MG63 (cell line): ENCODE results near the gene SLC6A2. TPM values are rescaled to one million over a fixed set of nuclear protein-coding genes. Genes with fewer than 3 reads are reported as not detected.
A peak's percentile ranks its signal among the peaks of the same experiment; 100 is the strongest.
"Not testable (repeated sequence)": the region's sequence is repeated elsewhere in the genome, so short reads cannot be mapped to it uniquely, and the experiment has no call there.

Experiments
- DNase-seq: peaks from one replicate; pipeline ENCODE4 v3.0.0-alpha.2; 2020
- H3K27me3 ChIP-seq: fragments of 250-450 bp; sonication (Bioruptor Pico); 2 replicates; pipeline ENCODE4 v1.5.1; 2020; ENCODE audit warnings: mild to moderate bottlenecking, moderate library complexity
- H3K36me3 ChIP-seq: fragments of 250-450 bp; sonication (Bioruptor Pico); 2 replicates; pipeline ENCODE4 v1.5.1; 2020; ENCODE audit warnings: mild to moderate bottlenecking, moderate library complexity
- H3K4me3 ChIP-seq: fragments of 250-450 bp; sonication (Bioruptor Pico); 2 replicates; pipeline ENCODE4 v1.5.1; 2020; ENCODE audit warnings: mild to moderate bottlenecking, moderate library complexity
- H3K9me3 ChIP-seq: fragments of 250-450 bp; sonication (Bioruptor Pico); 2 replicates; pipeline ENCODE4 v1.5.1; 2020; ENCODE audit warnings: mild to moderate bottlenecking, moderate library complexity
- total RNA-seq: library from RNA; depleted of rRNA; stranded (reverse); fragments of >200 nt; shearing (Covaris generic); gene quantifications from 2 replicates; pipeline ENCODE4 v1.2.3, GENCODE V29; 2014; ENCODE audit warnings: low replicate concordance; rRNA removed

SLC6A2 gene
- not detected in 2 replicates for total RNA-seq

- Histone ChIP-seq H3K27me3 (peaks cover 77% of the 10 kb centered on the region), H3K4me3 (no peak within 1 kb of the TSS), H3K9me3 (no peaks in the 10 kb centered on the region), H3K36me3 (no peaks in the 10 kb centered on the region)
- DNase-seq = peak; percentile 63
Measured at GRCh38 chr16:55655897-55656681, at the start of gene SLC6A2. Gene SLC6A2 (plus strand): TSS chr16:55655988. CDS start chr16:55656695, 707 bp downstream.

GRCh38 chr16:55613613-55614335 is 42.0 kb upstream of the SLC6A2 start:
- DNase-seq = no peak
- no peak overlapping the region for H3K4me3 ChIP-seq
- H3K9me3 ChIP-seq = no peaks in the 10 kb centered on the region; the same call in 1 of the 2 replicates
- H3K36me3 ChIP-seq = no peaks in the 10 kb centered on the region
- peaks cover 9% of the 10 kb centered on the region; the same call in 1 of the 2 replicates for H3K27me3 ChIP-seq

GRCh38 chr16:55615071-55615470 is 40.7 kb upstream of the SLC6A2 start:
- Histone ChIP-seq H3K36me3 (no peaks in the 10 kb centered on the region), H3K4me3 (no peak overlapping the region), H3K27me3 (peaks cover 9% of the 10 kb centered on the region; the same call in 1 of the 2 replicates), H3K9me3 (peaks cover 1% of the 10 kb centered on the region)
- DNase-seq = no peak

- DNase-seq, H3K27me3 ChIP-seq, H3K9me3 ChIP-seq: not testable (repeated sequence)
Measured at GRCh38 chr16:55615670-55616069, 40.1 kb upstream of the SLC6A2 start.

GRCh38 chr16:55621771-55622170 is 34.0 kb upstream of the SLC6A2 start:
- Histone ChIP-seq H3K36me3 (no peaks in the 10 kb centered on the region), H3K27me3 (peaks cover 2% of the 10 kb centered on the region; the same call in 1 of the 2 replicates), H3K9me3 (peaks cover 2% of the 10 kb centered on the region; the same call in 1 of the 2 replicates), H3K4me3 (no peak overlapping the region)
- no peak for DNase-seq

More at GRCh38 chr16:55615670-55616069, 40.1 kb upstream of the SLC6A2 start:
- H3K36me3 ChIP-seq, H3K4me3 ChIP-seq: not testable (repeated sequence)

- Histone ChIP-seq H3K4me3 (no peak overlapping the region), H3K9me3 (peaks cover 2% of the 10 kb centered on the region; the same call in 1 of the 2 replicates), H3K36me3 (no peaks in the 10 kb centered on the region), H3K27me3 (peaks cover 2% of the 10 kb centered on the region; the same call in 1 of the 2 replicates)
- no peak for DNase-seq
Measured at GRCh38 chr16:55622272-55622671, 33.5 kb upstream of the SLC6A2 start.

GRCh38 chr16:55622930-55623561 is 32.7 kb upstream of the SLC6A2 start:
- peaks cover 2% of the 10 kb centered on the region; the same call in 1 of the 2 replicates for H3K9me3 ChIP-seq
- no peaks in the 10 kb centered on the region for H3K36me3 ChIP-seq
- no peak overlapping the region for H3K4me3 ChIP-seq
- H3K27me3 ChIP-seq = peaks cover 2% of the 10 kb centered on the region; the same call in 1 of the 2 replicates
- peak; percentile 31 for DNase-seq

GRCh38 chr16:55623640-55624039 is 32.1 kb upstream of the SLC6A2 start:
- peaks cover 2% of the 10 kb centered on the region; the same call in 1 of the 2 replicates for H3K9me3 ChIP-seq
- DNase-seq = no peak
- H3K36me3 ChIP-seq = no peaks in the 10 kb centered on the region
- H3K4me3 ChIP-seq = no peak overlapping the region
- H3K27me3 ChIP-seq = no peaks in the 10 kb centered on the region; the same call in 1 of the 2 replicates

GRCh38 chr16:55624696-55625095 is 31.1 kb upstream of the SLC6A2 start:
- no peaks in the 10 kb centered on the region for H3K36me3 ChIP-seq
- no peak for DNase-seq
- no peak overlapping the region for H3K4me3 ChIP-seq
- no peaks in the 10 kb centered on the region; the same call in 1 of the 2 replicates for H3K27me3 ChIP-seq
- peaks cover 2% of the 10 kb centered on the region; the same call in 1 of the 2 replicates for H3K9me3 ChIP-seq

GRCh38 chr16:55625843-55626242 is 29.9 kb upstream of the SLC6A2 start:
- Histone ChIP-seq H3K27me3 (no peaks in the 10 kb centered on the region; the same call in 1 of the 2 replicates), H3K4me3 (no peak overlapping the region), H3K9me3 (no peaks in the 10 kb centered on the region), H3K36me3 (no peaks in the 10 kb centered on the region)
- DNase-seq = no peak

GRCh38 chr16:55628306-55628968 is 27.4 kb upstream of the SLC6A2 start:
- Histone ChIP-seq H3K4me3 (no peak overlapping the region), H3K9me3 (peaks cover 11% of the 10 kb centered on the region), H3K27me3 (peaks cover 6% of the 10 kb centered on the region; the same call in 1 of the 2 replicates), H3K36me3 (no peaks in the 10 kb centered on the region)
- no peak for DNase-seq

GRCh38 chr16:55630774-55631173 is 25.0 kb upstream of the SLC6A2 start:
- Histone ChIP-seq H3K36me3 (no peaks in the 10 kb centered on the region), H3K4me3 (no peak overlapping the region), H3K27me3 (peaks cover 12% of the 10 kb centered on the region; the same call in 1 of the 2 replicates), H3K9me3 (peaks cover 11% of the 10 kb centered on the region)
- no peak for DNase-seq

- Histone ChIP-seq H3K27me3 (peaks cover 12% of the 10 kb centered on the region; the same call in 1 of the 2 replicates), H3K36me3 (no peaks in the 10 kb centered on the region), H3K9me3 (peaks cover 11% of the 10 kb centered on the region), H3K4me3 (no peak overlapping the region)
- DNase-seq = no peak
Measured at GRCh38 chr16:55632259-55632658, 23.5 kb upstream of the SLC6A2 start.

- DNase-seq = no peak
- Histone ChIP-seq H3K4me3 (no peak overlapping the region), H3K36me3 (no peaks in the 10 kb centered on the region), H3K9me3 (peaks cover 11% of the 10 kb centered on the region), H3K27me3 (peaks cover 13% of the 10 kb centered on the region; the same call in 1 of the 2 replicates)
Measured at GRCh38 chr16:55634193-55634592, 21.6 kb upstream of the SLC6A2 start.

- H3K36me3 ChIP-seq = no peaks in the 10 kb centered on the region
- peaks cover 9% of the 10 kb centered on the region; the same call in 1 of the 2 replicates for H3K27me3 ChIP-seq
- no peak for DNase-seq
- no peak overlapping the region for H3K4me3 ChIP-seq
- no peaks in the 10 kb centered on the region for H3K9me3 ChIP-seq
Measured at GRCh38 chr16:55638256-55638655, 17.5 kb upstream of the SLC6A2 start.

GRCh38 chr16:55640701-55641327 is 15.0 kb upstream of the SLC6A2 start:
- DNase-seq = no peak
- H3K9me3 ChIP-seq = no peaks in the 10 kb centered on the region
- H3K27me3 ChIP-seq = 0 out of 2 replicates have a peak, but pooled peaks cover 2% of the 10 kb centered on the region
- H3K4me3 ChIP-seq = no peak overlapping the region
- H3K36me3 ChIP-seq = no peaks in the 10 kb centered on the region
